ENCODE results near the gene RGPD3.

DNA sequence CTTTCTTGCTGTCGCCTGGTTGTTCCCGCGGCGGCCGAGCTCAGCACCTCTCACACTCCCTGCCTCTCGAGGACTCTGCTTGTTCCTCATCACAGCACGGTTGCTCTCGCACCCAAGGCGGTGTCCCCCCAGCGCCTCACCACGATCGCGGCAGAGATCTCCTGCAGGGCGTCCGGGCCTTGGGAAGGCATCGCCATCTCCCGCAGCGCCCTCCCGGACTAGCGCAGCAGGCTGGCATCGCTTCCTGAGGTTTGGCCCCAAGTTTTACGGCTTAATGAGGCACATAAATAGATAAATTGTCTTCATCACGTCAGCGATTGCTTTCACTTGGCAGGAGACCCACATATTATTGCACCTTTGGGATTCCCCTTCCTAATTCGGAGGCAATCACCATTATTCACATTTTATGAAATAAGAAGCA lies 125.4 kb downstream of the RGPD3 start:
- TF ChIP-seq, protein P1, sequence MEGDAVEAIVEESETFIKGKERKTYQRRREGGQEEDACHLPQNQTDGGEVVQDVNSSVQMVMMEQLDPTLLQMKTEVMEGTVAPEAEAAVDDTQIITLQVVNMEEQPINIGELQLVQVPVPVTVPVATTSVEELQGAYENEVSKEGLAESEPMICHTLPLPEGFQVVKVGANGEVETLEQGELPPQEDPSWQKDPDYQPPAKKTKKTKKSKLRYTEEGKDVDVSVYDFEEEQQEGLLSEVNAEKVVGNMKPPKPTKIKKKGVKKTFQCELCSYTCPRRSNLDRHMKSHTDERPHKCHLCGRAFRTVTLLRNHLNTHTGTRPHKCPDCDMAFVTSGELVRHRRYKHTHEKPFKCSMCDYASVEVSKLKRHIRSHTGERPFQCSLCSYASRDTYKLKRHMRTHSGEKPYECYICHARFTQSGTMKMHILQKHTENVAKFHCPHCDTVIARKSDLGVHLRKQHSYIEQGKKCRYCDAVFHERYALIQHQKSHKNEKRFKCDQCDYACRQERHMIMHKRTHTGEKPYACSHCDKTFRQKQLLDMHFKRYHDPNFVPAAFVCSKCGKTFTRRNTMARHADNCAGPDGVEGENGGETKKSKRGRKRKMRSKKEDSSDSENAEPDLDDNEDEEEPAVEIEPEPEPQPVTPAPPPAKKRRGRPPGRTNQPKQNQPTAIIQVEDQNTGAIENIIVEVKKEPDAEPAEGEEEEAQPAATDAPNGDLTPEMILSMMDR (IDR thresholded peaks at IDR 0.05) = no peak
- TF ChIP-seq EZH2 (IDR thresholded peaks at IDR 0.05; ENCODE audit: borderline replicate concordance, insufficient read depth, low read depth, low read length, poor library complexity, severe bottlenecking) = no peak

Data from B cell (primary cell).